ENCODE data around the gene RNF207.

The RNF207 gene

GRCh38 chr1:6234502-6235295 lies 28.8 kb downstream of the RNF207 start:
- DNase-seq = no peak

DNA sequence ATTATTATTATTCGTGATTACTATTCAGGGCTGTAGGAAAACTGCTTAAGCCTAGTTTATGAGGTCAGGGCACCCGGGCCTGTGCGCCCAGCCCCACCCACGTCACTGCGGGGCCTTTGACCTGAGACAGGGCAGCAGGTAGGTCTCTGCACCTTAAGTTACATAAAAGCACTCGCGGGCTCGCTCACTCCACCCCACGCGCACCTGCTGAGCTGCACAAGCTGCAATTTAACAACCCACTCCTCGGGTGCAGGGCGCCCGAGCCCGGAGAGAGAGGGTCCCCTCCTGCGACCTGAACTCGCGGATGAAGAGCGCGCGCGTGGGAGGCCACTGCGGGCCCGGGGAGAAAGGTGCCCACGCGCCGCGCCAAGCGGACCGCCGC lies 29.4 kb downstream of the RNF207 start:
- DNase-seq = no peak

- no peak for DNase-seq
These were observed 31.2 kb downstream of the RNF207 start for GRCh38 chr1:6237093-6237492.

- no peak for DNase-seq
These were observed 33.4 kb downstream of the RNF207 start for GRCh38 chr1:6239213-6239752.

GRCh38 chr1:6239950-6240768 lies 34.2 kb downstream of the RNF207 start:
- peak; percentile 10 for DNase-seq

GRCh38 chr1:6241107-6241886 lies 35.4 kb downstream of the RNF207 start:
- DNase-seq = no peak

GRCh38 chr1:6241887-6242740 lies 36.2 kb downstream of the RNF207 start:
- no peak for DNase-seq

- DNase-seq = no peak
These were observed 37.3 kb downstream of the RNF207 start for GRCh38 chr1:6243053-6243834.

DNA sequence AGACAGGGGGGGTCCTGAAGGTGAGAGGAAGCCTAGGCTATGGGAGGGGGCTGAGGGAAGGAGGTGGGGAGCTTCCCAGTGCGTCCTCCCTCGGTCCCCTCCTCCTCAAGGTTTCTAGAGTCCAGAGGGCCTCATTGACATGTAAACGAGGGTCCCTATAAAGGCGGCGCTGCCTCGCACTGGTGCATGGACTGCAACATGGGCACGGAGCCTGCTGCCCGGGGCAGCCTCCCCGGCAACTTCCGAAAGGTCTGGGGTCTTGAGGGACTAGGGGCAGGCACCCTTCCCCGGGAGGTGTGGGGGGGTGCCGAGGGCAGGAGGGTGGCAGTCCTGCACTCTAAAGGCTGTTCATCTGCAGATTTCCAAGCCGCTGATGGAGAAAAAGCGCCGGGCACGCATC lies 38.1 kb downstream of the RNF207 start, which contains the start of gene HES3:
Gene HES3, plus strand, starts transcription at position 187 of the 400 bp plus-strand sequence. Its CDS starts 187 bp downstream, at position 374.
- DNase-seq = no peak

DNA sequence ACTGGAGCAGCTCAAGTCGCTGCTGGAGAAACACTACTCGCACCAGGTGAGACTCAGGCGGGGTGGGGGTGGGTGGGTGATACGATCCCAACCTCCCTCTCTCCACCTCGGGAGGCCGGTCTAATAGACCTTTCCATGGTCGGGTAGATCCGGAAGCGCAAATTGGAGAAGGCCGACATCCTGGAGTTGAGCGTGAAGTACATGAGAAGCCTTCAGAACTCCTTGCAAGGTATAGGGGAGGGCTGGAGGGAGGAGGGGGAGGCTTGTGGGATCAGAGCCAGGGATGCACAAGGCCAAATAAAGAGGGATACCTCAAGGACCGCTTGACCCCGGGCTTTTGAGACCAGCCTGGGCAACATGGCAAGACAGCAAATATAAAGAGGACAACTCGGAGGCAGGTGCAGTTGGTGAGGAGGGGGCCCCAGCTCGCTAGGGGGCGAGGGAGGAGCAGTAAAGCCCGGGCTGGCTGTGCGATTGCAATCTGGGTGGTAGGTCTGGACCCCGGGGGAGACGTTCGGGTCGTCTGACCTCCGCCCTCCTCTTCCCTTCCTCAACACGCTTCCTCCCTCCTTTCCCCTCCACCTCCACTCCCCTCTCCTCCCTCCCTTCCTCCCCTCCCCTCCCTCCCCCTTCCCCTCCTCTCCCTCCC lies 38.6 kb downstream of the RNF207 start:
- DNase-seq = no peak

GRCh38 chr1:6245086-6245868 lies 39.4 kb downstream of the RNF207 start:
- peak; percentile 50 for DNase-seq

- peak; percentile 45 for DNase-seq
These were observed 40.1 kb downstream of the RNF207 start for GRCh38 chr1:6245869-6246496.

DNA sequence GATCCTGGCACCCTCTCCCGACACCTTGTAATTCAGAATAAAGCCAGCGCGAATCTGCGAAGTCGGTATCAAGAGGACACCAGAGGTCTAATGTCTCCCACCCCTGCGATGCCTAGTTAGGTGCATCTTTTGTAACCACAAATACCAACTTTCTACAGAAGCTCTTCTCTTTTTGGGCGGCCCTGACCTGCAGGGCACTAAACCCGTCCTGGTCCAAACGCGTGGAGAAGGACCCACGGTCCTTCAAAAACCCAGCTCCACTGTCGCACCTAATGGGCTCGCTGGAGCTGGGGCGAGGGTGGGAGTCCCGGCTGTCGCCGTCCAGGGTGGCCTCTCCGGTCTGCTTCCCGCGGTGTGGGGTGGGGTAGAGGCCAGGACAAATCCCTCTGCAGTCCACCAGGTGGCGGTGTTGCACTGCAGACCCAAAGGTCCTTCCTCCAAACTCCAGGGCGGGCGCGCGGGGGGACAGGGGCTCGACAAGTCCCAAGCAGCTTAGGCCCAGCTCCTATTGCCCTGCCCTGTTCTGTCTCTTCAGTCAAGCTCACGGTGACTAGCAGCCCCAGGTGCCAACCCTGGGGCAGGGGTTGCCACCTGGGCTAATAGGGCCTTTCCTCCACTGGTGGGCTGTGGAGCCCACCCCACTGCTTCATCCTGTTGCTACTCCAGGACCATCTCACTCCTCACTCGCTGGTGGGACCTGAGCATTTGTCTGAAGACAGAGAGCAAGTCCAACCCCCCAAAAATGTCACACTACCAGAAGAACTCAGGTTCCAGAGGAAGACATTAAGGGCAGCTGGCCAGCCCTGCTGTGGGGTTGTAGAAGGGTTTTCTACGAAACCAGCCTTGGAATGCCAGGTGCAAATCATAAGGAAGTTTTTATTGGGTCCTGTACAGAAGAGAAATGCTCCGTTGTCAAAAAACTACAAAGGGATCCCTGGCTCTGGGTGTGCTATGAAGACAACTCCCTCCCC lies 40.9 kb downstream of the RNF207 start:
- DNase-seq = peak; percentile 31

DNA sequence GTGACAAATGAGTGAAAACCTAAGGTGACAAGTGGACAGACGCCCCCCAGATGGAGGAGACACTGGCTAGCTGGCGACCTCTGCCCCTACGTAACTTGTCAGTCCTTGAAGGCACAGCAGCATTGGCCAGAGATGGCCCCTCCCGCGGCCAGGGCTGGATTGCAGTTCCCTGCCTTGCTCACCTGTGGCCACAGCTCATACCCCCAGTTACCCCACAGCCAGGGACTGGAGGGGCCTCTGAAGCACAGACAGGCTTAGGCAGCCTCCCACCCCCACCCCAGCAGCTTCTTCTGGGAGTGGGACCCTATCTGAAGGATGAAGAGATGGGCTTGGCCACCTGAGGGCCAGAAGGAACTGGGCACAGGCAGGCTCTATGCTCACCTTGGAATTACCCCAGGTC lies 41.7 kb downstream of the RNF207 start:
- no peak for DNase-seq

GRCh38 chr1:6248161-6248776 lies 42.4 kb downstream of the RNF207 start:
- no peak for DNase-seq

- DNase-seq = no peak
These were observed 43.2 kb downstream of the RNF207 start for GRCh38 chr1:6248932-6249738.

Measured in NCI-H774 (cell line).